Keratinocyte (primary cell): Measurements from ENCODE around the gene DUSP7.

Experiments
- CTCF ChIP-seq, 3 experiments: IDR thresholded peaks in 1 of 3; conservative IDR thresholded peaks in 1 of 3; optimal IDR thresholded peaks in 1 of 3; 2 replicates in 2 of 3; 3 replicates in 1 of 3; pipeline versions ENCODE3 to v1.5.1; 2011; ENCODE audit warnings: low read length in 3 of 3, mild to moderate bottlenecking in 3 of 3, moderate library complexity in 2 of 3, control low read depth in 1 of 3, inconsistent platforms in 1 of 3; ENCODE audit not compliant: insufficient read depth in 2 of 3; ENCODE audit errors: extremely low read depth in 1 of 3
- EZH2 ChIP-seq: IDR thresholded peaks from one replicate; pipeline ENCODE4 v1.6.1; 2012; ENCODE audit warnings: inconsistent platforms, mild to moderate bottlenecking, low read length, moderate library complexity

- TF ChIP-seq CTCF (optimal IDR thresholded peaks at IDR 0.05 in 1 of 3, IDR thresholded peaks at IDR 0.05 in 1 of 3, conservative IDR thresholded peaks at IDR 0.05 in 1 of 3; ENCODE audit: extremely low read depth in 1 of 3, insufficient read depth in 2 of 3, low read length in 3 of 3) (no peak), EZH2 (no peak)
Measured at GRCh38 chr3:52104684-52105640, 48.6 kb upstream of the DUSP7 start.
